WERI-Rb-1 (cell line): Measurements from ENCODE around the gene NOTCH2.
"Not testable (repeated sequence)": the region's sequence is repeated elsewhere in the genome, so short reads cannot be mapped to it uniquely, and the experiment has no call there.

Source experiments
- DNase-seq: peaks from one replicate; pipeline ENCODE4 v3.0.0-alpha.2; 2020
- H3K27ac ChIP-seq: fragments of 250-450 bp; sonication (Bioruptor Pico); 2 replicates; pipeline ENCODE4 v1.5.1; 2020; ENCODE audit warnings: mild to moderate bottlenecking, moderate library complexity
- H3K27me3 ChIP-seq: fragments of 250-450 bp; sonication (Bioruptor Pico); 2 replicates; pipeline ENCODE4 v1.5.1; 2021; ENCODE audit warnings: mild to moderate bottlenecking, low read depth, moderate library complexity; ENCODE audit not compliant: insufficient read depth, severe bottlenecking
- H3K36me3 ChIP-seq: fragments of 250-450 bp; sonication (Bioruptor Pico); 2 replicates; pipeline ENCODE4 v1.5.1; 2020; ENCODE audit warnings: mild to moderate bottlenecking, moderate library complexity
- H3K4me3 ChIP-seq: 2 replicates; pipeline ENCODE4 v1.5.1; 2011; ENCODE audit warnings: low read depth, mild to moderate bottlenecking, control low read depth, low read length
- H3K9me3 ChIP-seq: fragments of 250-450 bp; sonication (Bioruptor Pico); 2 replicates; pipeline ENCODE4 v1.5.1; 2021; ENCODE audit warnings: mild to moderate bottlenecking, moderate library complexity; ENCODE audit not compliant: severe bottlenecking

NOTCH2 gene

GRCh38 chr1:120096981-120097545 is 27.6 kb upstream of the NOTCH2 start:
- H3K27ac ChIP-seq, H3K27me3 ChIP-seq, H3K36me3 ChIP-seq, H3K4me3 ChIP-seq, H3K9me3 ChIP-seq: not testable (repeated sequence)
- peak; percentile 12 for DNase-seq

- not testable (repeated sequence) for H3K27me3 ChIP-seq, H3K27ac ChIP-seq, H3K36me3 ChIP-seq, H3K4me3 ChIP-seq, H3K9me3 ChIP-seq, DNase-seq
These were observed 24.2 kb upstream of the NOTCH2 start for GRCh38 chr1:120093548-120094181.

DNA sequence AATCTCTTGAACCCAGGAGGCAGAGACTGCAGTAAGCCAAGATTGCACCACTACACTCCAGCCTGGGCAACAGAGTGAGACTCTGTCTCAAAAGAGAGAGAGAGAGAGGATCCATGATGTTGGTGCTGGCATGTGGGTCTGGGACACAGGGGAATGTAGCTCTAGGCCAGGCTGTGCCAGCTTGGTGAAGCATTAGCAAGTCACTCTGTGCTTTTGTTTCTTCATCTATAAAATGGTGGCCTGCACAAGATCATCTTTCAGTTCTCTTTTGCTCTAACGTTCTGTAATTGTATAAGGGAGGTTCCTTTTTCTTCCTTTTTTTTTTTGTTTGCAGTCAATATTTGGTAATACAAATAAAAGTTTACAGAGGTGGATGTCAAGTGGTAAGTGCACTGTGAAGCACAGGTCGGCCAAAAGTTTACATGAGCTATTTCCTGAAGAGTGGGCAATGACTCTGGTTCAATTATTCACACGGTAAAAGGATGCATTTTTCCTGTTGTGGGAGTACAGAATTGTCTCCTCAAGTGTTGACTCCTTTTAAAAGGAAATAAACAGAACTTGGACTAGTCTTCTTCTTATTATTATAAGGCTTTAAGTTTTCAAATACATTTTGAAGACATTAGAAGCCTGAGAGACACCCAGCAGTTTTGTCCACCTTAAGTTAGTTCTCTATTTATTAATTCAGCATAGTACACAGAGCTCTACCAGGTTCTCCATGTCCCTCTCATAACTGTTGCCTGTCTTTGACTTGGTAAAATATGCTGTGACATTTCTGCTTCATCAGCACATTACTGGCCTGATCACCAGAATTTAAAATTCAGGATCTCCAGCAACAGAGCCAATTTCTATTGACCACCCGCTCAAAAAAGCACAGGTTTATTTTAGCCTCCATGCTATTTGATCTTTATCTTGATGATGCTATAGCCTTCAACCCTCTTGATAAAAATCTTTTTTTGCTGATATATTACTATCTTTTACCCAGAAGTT is 23.1 kb upstream of the NOTCH2 start:
- not testable (repeated sequence) for H3K4me3 ChIP-seq, H3K9me3 ChIP-seq, H3K27ac ChIP-seq, DNase-seq, H3K36me3 ChIP-seq, H3K27me3 ChIP-seq

- H3K4me3 ChIP-seq, H3K27me3 ChIP-seq, H3K9me3 ChIP-seq, DNase-seq, H3K36me3 ChIP-seq, H3K27ac ChIP-seq: not testable (repeated sequence)
These were observed 21.4 kb upstream of the NOTCH2 start for GRCh38 chr1:120090830-120091229.

DNA sequence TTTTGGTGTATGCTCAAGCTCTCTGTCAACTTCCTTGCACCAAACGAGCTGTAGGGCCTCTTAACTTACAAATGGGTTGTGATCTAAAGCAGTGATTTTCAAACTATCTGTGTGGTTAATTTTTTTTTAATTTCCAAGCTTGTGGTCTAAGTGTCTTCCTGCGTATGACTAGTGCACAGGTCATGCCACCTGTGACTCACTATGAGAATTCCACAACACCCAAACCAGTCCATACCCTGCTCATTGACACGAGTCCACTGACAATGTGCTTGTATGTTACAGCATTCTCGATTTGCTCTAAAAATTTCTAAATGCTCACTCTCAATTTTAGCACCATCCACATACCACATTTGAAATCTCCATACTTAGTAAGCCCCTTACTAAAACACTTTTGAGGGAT is 18.5 kb upstream of the NOTCH2 start:
- not testable (repeated sequence) for H3K9me3 ChIP-seq, H3K27me3 ChIP-seq, H3K4me3 ChIP-seq, H3K36me3 ChIP-seq, DNase-seq, H3K27ac ChIP-seq

DNA sequence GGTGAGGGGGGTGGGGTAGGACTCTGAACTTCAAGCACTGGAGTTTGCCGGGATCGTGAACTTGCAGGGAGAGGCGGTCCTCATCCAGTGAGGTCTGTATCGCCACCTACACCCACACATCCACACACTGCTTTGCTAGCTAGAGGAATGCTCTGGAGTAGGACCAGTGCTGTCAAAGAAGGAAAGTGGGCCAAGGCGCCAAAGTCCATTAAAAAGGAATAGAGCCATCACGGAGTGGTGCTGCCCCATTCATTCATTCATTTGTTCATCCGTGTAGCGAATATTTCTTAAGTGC is 405 bp upstream of the NOTCH2 start:
- H3K9me3 ChIP-seq, H3K27me3 ChIP-seq, H3K27ac ChIP-seq, H3K36me3 ChIP-seq, DNase-seq, H3K4me3 ChIP-seq: not testable (repeated sequence)

- H3K4me3 ChIP-seq = peak overlapping the region; percentile 45
- H3K27me3 ChIP-seq, H3K36me3 ChIP-seq, H3K27ac ChIP-seq, DNase-seq, H3K9me3 ChIP-seq: not testable (repeated sequence)
These were observed 787 bp downstream of the NOTCH2 start for GRCh38 chr1:120068683-120069066.

DNA sequence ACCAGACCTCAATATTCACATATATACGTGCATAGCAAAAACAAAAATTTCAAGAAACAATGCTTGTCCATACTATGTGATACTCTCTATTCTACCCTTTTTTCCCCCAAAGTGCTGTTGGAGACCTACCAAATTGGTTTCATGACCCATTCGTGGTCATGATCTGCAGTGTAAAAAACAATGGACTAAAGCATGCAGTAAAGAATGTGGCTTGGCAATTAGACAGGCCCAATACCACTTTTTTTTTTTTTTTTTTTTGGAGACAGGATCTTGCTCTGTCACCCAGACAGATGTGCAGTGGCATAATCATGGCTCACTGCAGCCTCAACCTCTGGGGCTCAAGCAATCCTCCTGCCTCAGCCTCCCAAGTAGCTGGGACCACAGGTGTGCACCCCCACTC is 21.3 kb downstream of the NOTCH2 start:
- not testable (repeated sequence) for H3K27ac ChIP-seq, H3K27me3 ChIP-seq, DNase-seq, H3K36me3 ChIP-seq, H3K4me3 ChIP-seq, H3K9me3 ChIP-seq

GRCh38 chr1:120041771-120042170 is 27.7 kb downstream of the NOTCH2 start:
- DNase-seq, H3K9me3 ChIP-seq, H3K27ac ChIP-seq, H3K27me3 ChIP-seq, H3K4me3 ChIP-seq, H3K36me3 ChIP-seq: not testable (repeated sequence)

- not testable (repeated sequence) for DNase-seq, H3K36me3 ChIP-seq, H3K9me3 ChIP-seq, H3K27ac ChIP-seq, H3K27me3 ChIP-seq, H3K4me3 ChIP-seq
These were observed 37.2 kb downstream of the NOTCH2 start for GRCh38 chr1:120032253-120032652.

DNA sequence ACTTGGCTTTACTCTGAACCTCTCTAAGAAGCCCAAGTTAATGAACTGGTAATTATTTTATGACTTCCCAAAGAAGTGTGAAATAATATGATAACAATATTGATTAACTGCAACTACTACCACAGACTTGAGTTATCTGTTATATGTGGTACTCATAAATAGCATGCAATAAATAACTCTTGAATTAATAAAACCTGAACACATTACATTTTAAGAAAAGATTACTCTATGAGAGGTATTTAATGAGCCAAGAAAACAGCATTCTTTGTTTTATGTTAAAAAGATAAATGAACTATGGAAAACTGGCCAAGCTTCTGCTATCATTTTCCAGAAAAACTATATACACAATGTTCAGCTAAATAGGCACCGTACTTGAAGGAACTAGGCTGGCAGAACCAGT is 45.7 kb downstream of the NOTCH2 start:
- not testable (repeated sequence) for DNase-seq, H3K9me3 ChIP-seq, H3K27me3 ChIP-seq, H3K4me3 ChIP-seq, H3K27ac ChIP-seq, H3K36me3 ChIP-seq

DNA sequence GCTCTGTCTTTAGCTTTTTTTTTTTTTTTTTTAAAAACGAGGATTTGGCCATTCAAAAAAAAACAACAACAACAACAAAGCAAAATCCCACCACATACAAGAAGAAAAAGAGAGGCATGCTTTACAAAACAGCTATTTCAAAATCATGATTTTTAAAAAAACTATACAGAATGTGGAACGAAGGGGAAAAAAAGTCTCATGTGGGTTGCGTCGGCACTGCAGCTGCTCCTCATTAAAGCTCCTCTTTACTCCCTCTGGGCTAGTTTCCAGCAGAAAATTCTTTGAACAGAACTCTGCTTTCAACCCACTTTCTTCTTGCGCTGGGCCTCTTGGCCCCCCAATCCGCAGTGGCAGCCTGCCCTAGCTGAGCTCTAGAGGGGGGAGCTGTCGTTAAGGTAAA is 54.5 kb downstream of the NOTCH2 start:
- H3K27me3 ChIP-seq = not testable (repeated sequence)

DNA sequence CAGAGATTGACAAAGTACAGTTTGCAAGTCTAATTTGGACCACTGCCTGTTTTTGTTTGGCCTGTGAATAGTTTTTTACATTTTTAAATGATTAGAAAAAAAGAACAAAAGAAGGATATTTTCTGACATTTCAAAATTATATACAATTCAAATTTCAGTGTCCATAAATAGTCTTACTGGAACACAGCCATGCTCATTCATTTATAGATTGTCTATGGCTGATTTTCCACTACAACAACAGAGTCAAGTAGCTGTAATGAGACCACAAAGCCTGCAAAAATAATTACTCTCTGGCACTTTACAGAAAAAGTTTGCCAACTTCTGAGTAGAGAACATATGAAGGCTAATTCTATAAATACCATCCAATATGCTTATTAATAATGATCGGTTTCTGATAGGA is 61.1 kb downstream of the NOTCH2 start:
- not testable (repeated sequence) for H3K36me3 ChIP-seq, H3K27ac ChIP-seq, H3K9me3 ChIP-seq, H3K4me3 ChIP-seq, H3K27me3 ChIP-seq, DNase-seq

More for the DNA sequence above, 54.5 kb downstream of the NOTCH2 start:
- not testable (repeated sequence) for DNase-seq, H3K36me3 ChIP-seq, H3K9me3 ChIP-seq, H3K4me3 ChIP-seq, H3K27ac ChIP-seq

- H3K27me3 ChIP-seq, H3K4me3 ChIP-seq, H3K36me3 ChIP-seq, H3K27ac ChIP-seq, H3K9me3 ChIP-seq, DNase-seq: not testable (repeated sequence)
These were observed 61.6 kb downstream of the NOTCH2 start for GRCh38 chr1:120007850-120008249.

- not testable (repeated sequence) for H3K4me3 ChIP-seq, DNase-seq, H3K36me3 ChIP-seq, H3K9me3 ChIP-seq, H3K27ac ChIP-seq, H3K27me3 ChIP-seq
These were observed 68.4 kb downstream of the NOTCH2 start for GRCh38 chr1:120001035-120001434.
